Stomach (tissue), 4 donors: Measurements from ENCODE around the gene SLC44A2.

Experiments
- EP300 ChIP-seq: sonication (generic); formaldehyde crosslinking; IDR thresholded peaks from one replicate; pipeline ENCODE4 v1.6.1; 2017; ENCODE audit warnings: antibody characterized with exemption
- POLR2A ChIP-seq, 4 donors: fragments of 450-650 bp; IDR thresholded peaks; one replicate each; pipeline ENCODE4 v1.6.1; 2016; ENCODE audit warnings: antibody characterized with exemption in 4 of 4, control low read depth in 2 of 4, mild to moderate bottlenecking in 1 of 4, moderate library complexity in 1 of 4
- POLR2AphosphoS5 ChIP-seq, 3 donors: sonication (generic); formaldehyde crosslinking; IDR thresholded peaks; one replicate each; pipeline ENCODE4 v1.6.1; 2016; ENCODE audit warnings: antibody characterized with exemption in 3 of 3
- TF ChIP-seq, protein P1 (sequence below), 7 experiments: fragments of 450-650 bp in 4 of 7; fragments of 200-600 bp in 3 of 7; sonication (generic) in 3 of 7; IDR thresholded peaks; one replicate each; pipeline ENCODE4 v1.5.1; 2016 to 2019; ENCODE audit warnings: antibody characterized with exemption in 7 of 7, control low read depth in 2 of 7, mild to moderate bottlenecking in 1 of 7

DNA sequence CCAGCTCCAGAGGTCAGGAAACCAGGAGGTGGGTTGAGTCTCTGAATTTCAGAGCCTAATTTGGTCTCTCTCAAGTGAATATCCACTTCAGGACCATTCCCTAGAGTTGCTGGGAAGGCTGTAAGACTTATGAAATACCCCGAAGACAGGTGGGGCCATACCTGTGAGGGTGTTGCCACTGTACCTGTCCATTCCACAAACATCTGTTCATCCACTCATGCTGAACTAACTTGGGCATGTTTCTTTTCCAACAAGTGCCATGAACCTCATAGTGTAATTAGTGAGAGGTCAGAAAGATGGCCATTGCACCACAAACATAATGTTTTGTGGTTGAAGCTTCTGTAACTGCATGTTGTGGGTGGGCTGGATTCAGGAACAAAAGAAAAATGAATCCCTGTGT, 36.6 kb downstream of the SLC44A2 start:
- TF ChIP-seq POLR2AphosphoS5 (IDR thresholded peaks at IDR 0.05) (no peak), POLR2A (IDR thresholded peaks at IDR 0.05) (no peak), EP300 (no peak)
- TF ChIP-seq, protein P1, sequence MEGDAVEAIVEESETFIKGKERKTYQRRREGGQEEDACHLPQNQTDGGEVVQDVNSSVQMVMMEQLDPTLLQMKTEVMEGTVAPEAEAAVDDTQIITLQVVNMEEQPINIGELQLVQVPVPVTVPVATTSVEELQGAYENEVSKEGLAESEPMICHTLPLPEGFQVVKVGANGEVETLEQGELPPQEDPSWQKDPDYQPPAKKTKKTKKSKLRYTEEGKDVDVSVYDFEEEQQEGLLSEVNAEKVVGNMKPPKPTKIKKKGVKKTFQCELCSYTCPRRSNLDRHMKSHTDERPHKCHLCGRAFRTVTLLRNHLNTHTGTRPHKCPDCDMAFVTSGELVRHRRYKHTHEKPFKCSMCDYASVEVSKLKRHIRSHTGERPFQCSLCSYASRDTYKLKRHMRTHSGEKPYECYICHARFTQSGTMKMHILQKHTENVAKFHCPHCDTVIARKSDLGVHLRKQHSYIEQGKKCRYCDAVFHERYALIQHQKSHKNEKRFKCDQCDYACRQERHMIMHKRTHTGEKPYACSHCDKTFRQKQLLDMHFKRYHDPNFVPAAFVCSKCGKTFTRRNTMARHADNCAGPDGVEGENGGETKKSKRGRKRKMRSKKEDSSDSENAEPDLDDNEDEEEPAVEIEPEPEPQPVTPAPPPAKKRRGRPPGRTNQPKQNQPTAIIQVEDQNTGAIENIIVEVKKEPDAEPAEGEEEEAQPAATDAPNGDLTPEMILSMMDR (IDR thresholded peaks at IDR 0.05): no peak
